GM12801 (cell line): ENCODE results near the gene LCORL.

Source experiments
- TF ChIP-seq, protein P1 (sequence below): IDR thresholded peaks from one replicate; pipeline ENCODE4 v1.5.1; 2011; ENCODE audit warnings: control low read depth; ENCODE audit not compliant: insufficient read length; ENCODE audit errors: extremely low read depth

Gene LCORL

GRCh38 chr4:17968721-17969120 is 52.8 kb downstream of the LCORL start:
- TF ChIP-seq, protein P1, sequence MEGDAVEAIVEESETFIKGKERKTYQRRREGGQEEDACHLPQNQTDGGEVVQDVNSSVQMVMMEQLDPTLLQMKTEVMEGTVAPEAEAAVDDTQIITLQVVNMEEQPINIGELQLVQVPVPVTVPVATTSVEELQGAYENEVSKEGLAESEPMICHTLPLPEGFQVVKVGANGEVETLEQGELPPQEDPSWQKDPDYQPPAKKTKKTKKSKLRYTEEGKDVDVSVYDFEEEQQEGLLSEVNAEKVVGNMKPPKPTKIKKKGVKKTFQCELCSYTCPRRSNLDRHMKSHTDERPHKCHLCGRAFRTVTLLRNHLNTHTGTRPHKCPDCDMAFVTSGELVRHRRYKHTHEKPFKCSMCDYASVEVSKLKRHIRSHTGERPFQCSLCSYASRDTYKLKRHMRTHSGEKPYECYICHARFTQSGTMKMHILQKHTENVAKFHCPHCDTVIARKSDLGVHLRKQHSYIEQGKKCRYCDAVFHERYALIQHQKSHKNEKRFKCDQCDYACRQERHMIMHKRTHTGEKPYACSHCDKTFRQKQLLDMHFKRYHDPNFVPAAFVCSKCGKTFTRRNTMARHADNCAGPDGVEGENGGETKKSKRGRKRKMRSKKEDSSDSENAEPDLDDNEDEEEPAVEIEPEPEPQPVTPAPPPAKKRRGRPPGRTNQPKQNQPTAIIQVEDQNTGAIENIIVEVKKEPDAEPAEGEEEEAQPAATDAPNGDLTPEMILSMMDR, result no peak

GRCh38 chr4:17967078-17967477 is 54.5 kb downstream of the LCORL start:
- TF ChIP-seq, protein P1, result no peak

DNA sequence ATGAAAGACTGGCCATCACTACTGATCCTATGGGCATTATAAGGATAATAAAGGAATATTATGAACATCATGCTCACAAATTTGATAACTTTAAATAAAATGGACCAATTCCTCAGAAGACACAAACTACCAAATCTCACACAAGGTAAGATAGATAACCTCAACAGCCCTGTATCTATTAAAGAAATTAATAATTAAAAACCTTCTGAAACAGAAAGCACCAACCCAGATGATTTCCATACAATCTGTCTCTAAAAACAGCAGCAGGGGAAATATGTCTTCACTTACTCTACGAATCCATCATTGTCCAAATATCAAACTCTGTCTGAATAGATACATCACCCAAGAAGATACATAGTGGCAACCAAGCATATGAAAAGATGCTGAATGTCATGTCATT is 55.2 kb downstream of the LCORL start:
- TF ChIP-seq, protein P1, result no peak

DNA sequence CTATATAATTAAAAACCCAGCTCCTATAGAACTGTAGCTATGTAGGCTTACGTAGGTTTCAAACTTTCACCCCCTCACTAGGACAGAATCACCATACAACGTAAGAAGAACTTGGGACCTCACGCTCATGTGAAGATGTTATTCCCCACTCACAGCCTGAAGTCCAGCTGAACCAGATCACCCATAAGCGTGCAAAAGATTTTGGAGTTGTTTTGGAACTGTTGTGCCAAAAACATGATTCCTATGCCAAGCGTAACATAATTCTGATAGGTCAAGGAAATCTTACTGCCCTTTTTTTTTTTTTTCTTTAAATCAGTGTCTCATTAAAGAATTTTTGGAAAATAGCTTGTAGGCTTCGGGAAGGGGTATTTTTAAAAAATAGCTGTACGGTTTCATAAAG is 57.0 kb downstream of the LCORL start:
- TF ChIP-seq, protein P1, result no peak

GRCh38 chr4:17962171-17962570 is 59.4 kb downstream of the LCORL start:
- TF ChIP-seq, protein P1, result no peak

DNA sequence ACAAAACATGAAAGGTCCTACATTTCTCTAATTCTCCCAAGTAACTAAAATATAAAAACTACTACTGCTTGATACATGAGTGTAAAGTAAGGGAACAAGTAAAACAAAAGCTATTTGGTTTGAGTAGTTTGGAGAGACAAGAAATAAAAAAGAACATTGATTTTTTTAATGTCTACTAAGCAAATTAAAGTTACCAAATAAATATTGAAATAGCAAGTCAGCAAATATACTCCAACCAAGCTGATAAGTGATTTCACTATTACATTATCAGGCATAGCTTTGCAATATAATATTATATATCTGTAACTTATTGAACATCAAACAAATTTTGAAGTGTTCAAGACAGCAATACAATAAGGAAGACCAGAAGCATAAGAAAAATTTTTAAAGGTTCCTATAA is 60.3 kb downstream of the LCORL start:
- TF ChIP-seq, protein P1, result no peak

GRCh38 chr4:17958181-17958580 is 63.4 kb downstream of the LCORL start:
- TF ChIP-seq, protein P1, result no peak

- TF ChIP-seq, protein P1, result no peak
These were observed 63.9 kb downstream of the LCORL start for GRCh38 chr4:17957688-17958087.
